HAP-1 (cell line): ENCODE results near the gene PLEKHJ1.
A peak's percentile ranks its signal among the peaks of the same experiment; 100 is the strongest.

Source experiments
- DNase-seq, 2 experiments: peaks; one replicate each; pipeline ENCODE4 v3.0.0-alpha.2; 2016 to 2020; ENCODE audit warnings: low spot score in 2 of 2
- H3K27me3 ChIP-seq: fragments of 250-450 bp; sonication (Bioruptor Pico); 2 replicates; pipeline ENCODE4 v1.5.1; 2020; ENCODE audit warnings: low read depth, mild to moderate bottlenecking, moderate library complexity
- H3K36me3 ChIP-seq: fragments of 250-450 bp; sonication (Bioruptor Pico); replicated peaks from 2 replicates; pipeline ENCODE4 v1.5.1; 2020; ENCODE audit warnings: mild to moderate bottlenecking
- H3K4me1 ChIP-seq: fragments of 250-450 bp; sonication (Bioruptor Pico); 2 replicates; pipeline ENCODE4 v1.5.1; 2020; ENCODE audit warnings: mild to moderate bottlenecking
- H3K4me3 ChIP-seq: fragments of 250-450 bp; sonication (Bioruptor Pico); 2 replicates; pipeline ENCODE4 v1.5.1; 2020; ENCODE audit warnings: mild to moderate bottlenecking, moderate library complexity
- H3K9me3 ChIP-seq: fragments of 250-450 bp; sonication (Bioruptor Pico); 2 replicates; pipeline ENCODE4 v1.5.1; 2020; ENCODE audit warnings: mild to moderate bottlenecking, moderate library complexity
- in situ Hi-C: fragments of 300-500 bp; cut with MboI; formaldehyde crosslinking; loops from 3 replicates; pipeline ENCODE4 v1.14.3; 2020; ENCODE audit warnings: low sequenced_read_pairs, inconsistent platforms, mixed read lengths

PLEKHJ1 gene

GRCh38 chr19:2248136-2249009 lies 12.2 kb upstream of the PLEKHJ1 start:
- in situ Hi-C loops: no loop called here
- Histone ChIP-seq H3K4me1 (no peaks in the 10 kb centered on the region), H3K9me3 (no peaks in the 10 kb centered on the region), H3K36me3 (peaks cover 52% of the 10 kb centered on the region), H3K27me3 (no peaks in the 10 kb centered on the region), H3K4me3 (no peak overlapping the region)
- no peak for DNase-seq

DNA sequence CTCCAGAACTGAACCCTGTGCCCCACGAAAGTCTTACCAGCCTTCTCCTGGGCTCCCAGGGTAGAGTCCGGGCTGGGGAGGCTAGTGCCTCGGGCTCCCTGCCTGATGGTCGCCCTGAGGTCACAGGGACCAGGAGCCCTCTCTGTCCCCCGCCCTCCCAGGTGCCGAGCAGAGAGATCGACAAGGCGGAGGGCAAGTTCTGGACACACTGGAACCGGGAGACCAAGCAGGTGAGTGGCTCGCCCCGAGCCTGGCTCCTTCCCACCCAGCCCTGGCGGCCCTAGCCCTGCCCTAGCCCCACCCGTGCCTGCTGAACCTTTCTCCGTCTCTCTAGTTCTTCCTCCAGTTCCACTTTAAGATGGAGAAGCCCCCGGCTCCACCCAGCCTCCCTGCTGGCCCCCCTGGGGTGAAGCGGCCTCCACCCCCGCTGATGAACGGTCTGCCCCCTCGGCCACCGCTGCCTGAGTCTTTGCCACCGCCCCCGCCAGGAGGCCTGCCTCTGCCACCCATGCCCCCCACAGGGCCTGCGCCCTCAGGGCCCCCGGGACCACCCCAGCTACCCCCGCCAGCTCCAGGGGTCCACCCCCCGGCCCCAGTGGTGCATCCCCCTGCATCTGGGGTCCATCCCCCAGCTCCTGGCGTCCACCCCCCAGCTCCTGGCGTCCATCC lies 11.4 kb upstream of the PLEKHJ1 start:
- H3K4me1 ChIP-seq: no peaks in the 10 kb centered on the region
- peaks cover 60% of the 10 kb centered on the region for H3K36me3 ChIP-seq
- in situ Hi-C loops: no loop called here
- no peaks in the 10 kb centered on the region for H3K27me3 ChIP-seq
- H3K4me3 ChIP-seq: no peak overlapping the region
- no peaks in the 10 kb centered on the region for H3K9me3 ChIP-seq
- DNase-seq: no peak

GRCh38 chr19:2246801-2247361 lies 10.8 kb upstream of the PLEKHJ1 start:
- Histone ChIP-seq H3K4me1 (no peaks in the 10 kb centered on the region), H3K9me3 (no peaks in the 10 kb centered on the region), H3K27me3 (no peaks in the 10 kb centered on the region), H3K4me3 (no peak overlapping the region), H3K36me3 (peaks cover 63% of the 10 kb centered on the region)
- in situ Hi-C loops: no loop called here
- DNase-seq: no peak

- in situ Hi-C loops: no loop called here
- H3K36me3 ChIP-seq: peaks cover 69% of the 10 kb centered on the region
- DNase-seq: no peak
- no peaks in the 10 kb centered on the region for H3K27me3 ChIP-seq
- H3K4me3 ChIP-seq: no peak overlapping the region
- H3K9me3 ChIP-seq: no peaks in the 10 kb centered on the region
- H3K4me1 ChIP-seq: no peaks in the 10 kb centered on the region
Observed at GRCh38 chr19:2246014-2246620, 10.0 kb upstream of the PLEKHJ1 start.

DNA sequence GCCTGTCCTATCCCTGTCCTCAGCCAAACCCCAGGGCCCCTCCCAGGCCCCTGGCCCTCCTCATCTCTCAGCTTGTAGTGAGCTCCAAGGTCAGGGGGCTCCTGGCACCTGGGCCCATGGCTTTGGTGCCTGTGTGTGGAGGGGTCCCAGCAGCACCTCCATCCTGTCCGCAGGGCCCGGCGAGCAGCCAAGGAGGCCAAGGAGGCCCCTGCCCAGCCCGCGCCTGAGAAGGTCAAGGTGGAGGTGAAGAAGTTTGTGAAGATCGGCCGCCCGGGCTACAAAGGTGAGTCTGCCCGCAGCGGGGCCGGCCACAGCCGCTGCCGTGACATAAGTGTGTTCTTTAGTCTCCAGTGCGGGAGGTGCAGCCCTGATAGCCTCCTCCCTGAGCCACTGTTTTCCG lies 9.1 kb upstream of the PLEKHJ1 start:
- Histone ChIP-seq H3K36me3 (peaks cover 77% of the 10 kb centered on the region), H3K4me1 (peaks cover 5% of the 10 kb centered on the region), H3K9me3 (no peaks in the 10 kb centered on the region), H3K27me3 (no peaks in the 10 kb centered on the region), H3K4me3 (no peak overlapping the region)
- DNase-seq: no peak
- in situ Hi-C loops: no loop called here

- Histone ChIP-seq H3K9me3 (no peaks in the 10 kb centered on the region), H3K4me1 (peaks cover 6% of the 10 kb centered on the region), H3K36me3 (peaks cover 82% of the 10 kb centered on the region), H3K4me3 (no peak overlapping the region), H3K27me3 (no peaks in the 10 kb centered on the region)
- no peak for DNase-seq
- in situ Hi-C loops: no loop called here
Observed at GRCh38 chr19:2244486-2244885, 8.4 kb upstream of the PLEKHJ1 start.

- no peak overlapping the region for H3K4me3 ChIP-seq
- no peak for DNase-seq
- H3K9me3 ChIP-seq: no peaks in the 10 kb centered on the region
- H3K36me3 ChIP-seq: peaks cover 82% of the 10 kb centered on the region
- in situ Hi-C loops: no loop called here
- peaks cover 6% of the 10 kb centered on the region for H3K4me1 ChIP-seq
- H3K27me3 ChIP-seq: no peaks in the 10 kb centered on the region
Observed at GRCh38 chr19:2244125-2244411, 7.9 kb upstream of the PLEKHJ1 start.

DNA sequence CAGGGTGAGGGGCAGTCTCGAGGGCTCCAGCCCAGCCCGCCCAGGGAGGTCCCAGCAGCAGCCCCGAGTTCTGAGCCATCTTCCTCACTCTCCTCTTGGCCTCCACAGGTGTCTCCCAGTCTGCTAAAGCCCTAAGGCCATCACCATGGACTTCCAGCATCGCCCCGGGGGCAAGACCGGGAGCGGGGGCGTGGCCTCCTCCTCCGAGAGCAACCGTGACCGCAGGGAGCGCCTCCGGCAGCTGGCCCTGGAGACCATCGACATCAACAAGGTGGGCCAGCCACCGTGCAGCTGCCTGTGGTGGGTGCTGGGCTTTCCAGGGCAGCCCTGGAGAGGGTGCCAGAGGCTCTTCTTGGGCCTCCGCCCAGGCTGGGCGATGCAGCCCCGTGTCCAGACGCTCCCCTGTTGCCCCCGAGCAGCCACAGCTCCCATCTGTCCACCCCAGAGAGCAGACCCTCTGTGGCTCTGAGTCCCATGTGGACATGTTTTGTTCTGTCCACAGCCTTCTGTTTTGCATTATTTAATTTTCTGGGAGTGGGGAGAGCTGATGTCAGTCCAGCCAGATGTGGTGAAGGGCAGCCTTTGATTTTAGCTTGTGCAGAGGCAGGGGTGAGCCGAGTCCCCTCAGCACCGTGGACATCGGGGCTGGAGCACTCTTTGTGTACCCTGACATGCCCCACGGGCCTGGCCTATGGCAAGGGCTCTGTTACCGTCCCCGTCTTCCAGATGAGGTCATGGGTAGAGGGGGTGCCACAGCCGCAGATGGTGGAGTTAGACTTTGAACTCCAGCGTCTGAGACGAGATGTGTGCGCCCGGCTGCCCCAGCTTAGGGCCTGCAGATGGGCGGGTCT lies 7.4 kb upstream of the PLEKHJ1 start:
- no peaks in the 10 kb centered on the region for H3K27me3 ChIP-seq
- peaks cover 6% of the 10 kb centered on the region for H3K4me1 ChIP-seq
- no peaks in the 10 kb centered on the region for H3K9me3 ChIP-seq
- H3K4me3 ChIP-seq: no peak overlapping the region
- in situ Hi-C loops: no loop called here
- no peak for DNase-seq
- peaks cover 80% of the 10 kb centered on the region for H3K36me3 ChIP-seq

GRCh38 chr19:2242816-2243215 lies 6.7 kb upstream of the PLEKHJ1 start:
- H3K4me3 ChIP-seq: no peak overlapping the region
- no peaks in the 10 kb centered on the region for H3K27me3 ChIP-seq
- H3K9me3 ChIP-seq: no peaks in the 10 kb centered on the region
- in situ Hi-C loops: no loop called here
- peaks cover 86% of the 10 kb centered on the region for H3K36me3 ChIP-seq
- peaks cover 7% of the 10 kb centered on the region for H3K4me1 ChIP-seq
- DNase-seq: no peak

GRCh38 chr19:2242092-2242537 lies 6.0 kb upstream of the PLEKHJ1 start:
- Histone ChIP-seq H3K9me3 (no peaks in the 10 kb centered on the region), H3K4me1 (peaks cover 11% of the 10 kb centered on the region), H3K4me3 (no peak overlapping the region), H3K27me3 (no peaks in the 10 kb centered on the region), H3K36me3 (peaks cover 85% of the 10 kb centered on the region)
- in situ Hi-C loops: no loop called here
- DNase-seq: no peak

DNA sequence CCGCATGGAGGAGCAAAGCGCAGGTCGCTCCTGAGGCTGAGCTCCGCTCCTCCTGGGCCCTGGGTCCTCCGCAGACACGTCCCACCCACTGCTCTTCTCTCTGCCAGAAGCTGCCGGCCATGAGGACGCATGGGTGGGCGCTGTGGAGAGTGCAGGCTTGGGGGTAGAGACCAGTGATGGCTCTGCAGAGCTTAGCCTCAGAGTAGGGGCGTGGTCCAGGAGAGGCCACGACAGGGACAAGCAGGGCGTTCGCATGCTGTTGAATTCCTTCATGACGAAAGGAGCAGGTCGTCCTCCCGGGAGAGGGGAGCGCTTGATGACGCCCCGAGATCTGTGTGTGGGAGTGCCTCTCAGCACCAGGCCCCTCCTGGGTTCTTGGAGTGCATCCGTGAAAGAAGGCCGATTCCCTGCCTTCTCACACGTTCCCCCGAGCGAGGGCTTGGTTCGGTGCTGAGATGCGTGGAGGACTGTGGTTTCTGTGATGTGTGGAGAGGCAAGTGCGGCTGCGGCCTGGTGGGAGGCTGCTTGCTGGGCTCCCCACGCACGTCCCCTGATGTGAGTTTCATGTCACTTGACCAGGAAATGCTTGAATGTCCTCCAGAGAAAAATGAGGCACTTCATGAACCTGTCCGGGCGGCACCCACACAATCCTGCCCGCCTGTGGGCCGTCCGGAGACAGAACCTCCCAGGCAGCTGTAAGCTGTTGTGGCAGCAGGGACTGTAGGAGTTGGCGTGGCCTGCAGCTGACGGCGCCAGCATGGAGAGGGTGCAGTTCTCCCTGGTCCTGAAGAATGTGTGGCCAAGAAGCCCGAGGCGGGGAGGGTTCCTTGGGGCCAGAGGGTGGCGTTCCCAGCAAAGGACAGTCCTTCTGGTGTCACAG lies 5.0 kb upstream of the PLEKHJ1 start:
- Histone ChIP-seq H3K4me3 (no peak overlapping the region), H3K36me3 (peaks cover 75% of the 10 kb centered on the region)
- DNase-seq: no peak

DNA sequence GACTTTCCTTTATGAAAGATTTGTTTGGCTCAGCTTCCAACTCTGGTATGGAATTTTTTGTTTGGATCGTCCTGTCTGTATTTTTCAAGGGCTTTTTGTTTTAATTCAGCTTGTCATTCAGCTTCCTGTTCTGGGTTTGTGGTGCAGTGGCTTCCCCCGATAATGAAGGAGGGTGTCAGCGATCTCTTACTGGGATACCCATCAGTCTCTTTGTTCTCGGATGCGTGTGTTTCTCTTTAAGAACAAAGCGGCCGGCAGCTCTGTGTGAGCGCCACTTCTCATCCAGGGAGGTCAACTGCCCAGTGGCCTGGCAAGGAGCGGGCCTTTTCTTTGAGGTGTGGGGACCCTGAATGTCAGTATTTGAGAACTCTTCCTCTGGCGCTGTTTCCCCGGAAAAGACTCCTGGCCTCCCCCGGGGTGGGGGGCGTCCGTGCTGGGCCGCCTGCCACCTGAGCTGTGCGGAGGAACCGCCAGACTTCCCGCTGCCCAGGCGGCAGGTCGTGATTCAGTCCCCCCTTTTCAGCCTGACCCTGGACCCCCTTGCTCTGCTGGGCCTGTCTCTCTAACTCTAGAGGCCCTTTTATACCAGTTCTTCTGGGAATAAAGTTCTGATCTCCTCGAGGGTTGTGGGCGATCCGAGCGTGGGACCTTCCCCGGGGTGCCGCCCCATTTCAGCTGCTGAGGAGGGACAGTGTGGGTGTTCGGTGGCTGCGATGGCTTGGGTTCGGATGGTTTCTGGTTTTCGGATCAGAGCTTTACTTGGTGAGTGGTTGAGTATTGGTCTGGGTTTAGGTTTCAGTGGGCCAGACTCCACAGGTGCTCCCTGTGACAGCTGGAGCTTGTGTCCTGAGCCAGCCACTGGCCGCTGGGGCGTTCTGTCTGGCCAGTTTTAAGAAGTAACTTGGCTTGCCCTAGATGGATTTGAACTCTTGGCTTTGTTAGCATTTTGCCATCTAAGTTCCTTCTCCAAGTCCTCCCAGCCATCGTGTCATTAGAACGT lies 3.9 kb upstream of the PLEKHJ1 start:
- Histone ChIP-seq H3K4me1 (peaks cover 13% of the 10 kb centered on the region), H3K4me3 (peak overlapping the region; percentile 83), H3K36me3 (peaks cover 65% of the 10 kb centered on the region), H3K9me3 (no peaks in the 10 kb centered on the region), H3K27me3 (no peaks in the 10 kb centered on the region)
- peak; percentile 54 to 56 for DNase-seq
- in situ Hi-C loops: loop anchor here (5.0 kb wide), 1 partner anchor 32 kb away; no protein-coding TSS in a partner anchor

More for the DNA sequence above, 5.0 kb upstream of the PLEKHJ1 start:
- Histone ChIP-seq H3K27me3 (no peaks in the 10 kb centered on the region), H3K9me3 (no peaks in the 10 kb centered on the region), H3K4me1 (peaks cover 11% of the 10 kb centered on the region)
- in situ Hi-C loops: no loop called here
